Measurements from ENCODE around the gene CIB1. TPM values are rescaled to one million over a fixed set of nuclear protein-coding genes. Genes with fewer than 3 reads are reported as not detected.
A peak's percentile ranks its signal among the peaks of the same experiment; 100 is the strongest.

Gene CIB1
- total RNA-seq, 4 donors from 2014 or later, result 27.5 to 48.1 (median 37.8) TPM

DNA sequence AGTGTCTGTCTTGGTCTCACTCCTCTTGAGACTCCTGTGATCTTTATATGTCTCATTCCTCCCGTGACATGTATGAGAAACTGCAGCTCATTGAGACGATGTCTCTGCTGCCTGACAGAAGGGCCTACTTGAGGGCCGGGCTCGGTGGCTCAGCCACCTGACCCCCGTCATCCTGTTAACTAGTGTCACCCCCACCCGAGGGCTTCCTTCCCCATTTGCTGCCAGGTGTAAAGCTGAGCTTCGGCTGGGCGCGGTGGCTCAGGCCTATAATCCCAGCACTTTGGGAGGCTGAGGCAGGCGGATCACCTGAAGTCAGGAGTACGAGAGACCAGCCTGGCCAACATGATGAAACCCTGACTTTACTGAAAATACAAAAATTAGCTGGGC, 19.9 kb downstream of the CIB1 start:
- no peak for DNase-seq (ENCODE audit: low spot score in 2 of 2)
- Histone ChIP-seq H3K4me1 (peaks cover 0 to 41% (median 28%) of the 10 kb centered on the region in 4 donors), H3K36me3 (peaks cover 0 to 33% (median 9%) of the 10 kb centered on the region in 3 donors), H3K9me3 (no peaks in the 10 kb centered on the region), H3K4me3 (no peak overlapping the region), H3K27me3 (no peaks in the 10 kb centered on the region), H3K27ac (peak overlapping the region in 2 of 4 donors; percentile 30 to 72)
- TF ChIP-seq, protein P1, sequence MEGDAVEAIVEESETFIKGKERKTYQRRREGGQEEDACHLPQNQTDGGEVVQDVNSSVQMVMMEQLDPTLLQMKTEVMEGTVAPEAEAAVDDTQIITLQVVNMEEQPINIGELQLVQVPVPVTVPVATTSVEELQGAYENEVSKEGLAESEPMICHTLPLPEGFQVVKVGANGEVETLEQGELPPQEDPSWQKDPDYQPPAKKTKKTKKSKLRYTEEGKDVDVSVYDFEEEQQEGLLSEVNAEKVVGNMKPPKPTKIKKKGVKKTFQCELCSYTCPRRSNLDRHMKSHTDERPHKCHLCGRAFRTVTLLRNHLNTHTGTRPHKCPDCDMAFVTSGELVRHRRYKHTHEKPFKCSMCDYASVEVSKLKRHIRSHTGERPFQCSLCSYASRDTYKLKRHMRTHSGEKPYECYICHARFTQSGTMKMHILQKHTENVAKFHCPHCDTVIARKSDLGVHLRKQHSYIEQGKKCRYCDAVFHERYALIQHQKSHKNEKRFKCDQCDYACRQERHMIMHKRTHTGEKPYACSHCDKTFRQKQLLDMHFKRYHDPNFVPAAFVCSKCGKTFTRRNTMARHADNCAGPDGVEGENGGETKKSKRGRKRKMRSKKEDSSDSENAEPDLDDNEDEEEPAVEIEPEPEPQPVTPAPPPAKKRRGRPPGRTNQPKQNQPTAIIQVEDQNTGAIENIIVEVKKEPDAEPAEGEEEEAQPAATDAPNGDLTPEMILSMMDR (IDR thresholded peaks at IDR 0.05), result no peak
- TF ChIP-seq EP300 (IDR thresholded peaks at IDR 0.05), result no peak
- no peak for TF ChIP-seq POLR2A (IDR thresholded peaks at IDR 0.05)
- WGBS, 2 donors, result 81 to 92% methylated on average over 6 to 11 of the region's 11 CpGs

DNA sequence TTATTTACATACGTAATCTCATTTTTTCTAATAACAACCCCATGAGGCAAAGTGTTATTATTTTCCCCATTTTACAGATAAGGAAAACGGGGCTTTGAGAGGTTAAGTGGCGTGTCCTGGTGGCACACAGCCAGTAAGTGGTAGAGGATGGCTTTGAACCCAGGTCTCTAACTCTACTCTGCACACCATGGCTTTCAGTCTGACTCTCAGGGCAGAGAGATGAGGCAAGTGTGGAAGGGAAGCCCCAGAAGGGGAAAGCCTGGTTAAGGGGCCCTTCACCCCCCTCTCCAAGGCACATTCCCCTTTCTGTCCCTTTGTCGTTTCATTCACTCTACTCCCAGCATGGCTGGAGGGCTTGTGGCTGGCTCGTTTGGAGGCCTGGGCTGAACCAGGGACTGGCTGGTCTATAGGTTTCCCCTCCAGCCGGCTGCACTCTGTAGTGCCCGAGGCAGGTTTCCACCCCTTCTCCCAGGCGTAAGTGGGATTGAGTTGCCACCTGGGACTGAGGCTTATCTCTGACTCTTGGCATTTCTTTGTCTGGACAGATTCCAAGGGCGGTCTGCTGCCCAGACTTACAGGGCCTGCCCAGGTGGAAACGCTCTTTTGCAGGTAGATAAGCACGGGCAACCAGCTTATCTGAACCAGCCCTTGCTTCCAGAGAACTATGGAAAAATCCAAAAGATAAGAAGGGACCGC, 20.5 kb downstream of the CIB1 start:
- Histone ChIP-seq H3K9me3 (no peaks in the 10 kb centered on the region), H3K27me3 (no peaks in the 10 kb centered on the region), H3K27ac (peak overlapping the region in 2 of 4 donors; percentile 30 to 72), H3K4me1 (peaks cover 0 to 41% (median 27%) of the 10 kb centered on the region in 4 donors), H3K36me3 (peaks cover 0 to 29% (median 9%) of the 10 kb centered on the region in 3 donors), H3K4me3 (no peak overlapping the region)
- TF ChIP-seq EP300 (IDR thresholded peaks at IDR 0.05), result no peak
- TF ChIP-seq, protein P1 (IDR thresholded peaks at IDR 0.05), result no peak
- no peak for TF ChIP-seq POLR2A (IDR thresholded peaks at IDR 0.05)
- DNase-seq (ENCODE audit: low spot score in 2 of 2), result no peak
- 72 to 77% methylated on average over 12 of the region's 12 CpGs for WGBS, 2 donors

DNA sequence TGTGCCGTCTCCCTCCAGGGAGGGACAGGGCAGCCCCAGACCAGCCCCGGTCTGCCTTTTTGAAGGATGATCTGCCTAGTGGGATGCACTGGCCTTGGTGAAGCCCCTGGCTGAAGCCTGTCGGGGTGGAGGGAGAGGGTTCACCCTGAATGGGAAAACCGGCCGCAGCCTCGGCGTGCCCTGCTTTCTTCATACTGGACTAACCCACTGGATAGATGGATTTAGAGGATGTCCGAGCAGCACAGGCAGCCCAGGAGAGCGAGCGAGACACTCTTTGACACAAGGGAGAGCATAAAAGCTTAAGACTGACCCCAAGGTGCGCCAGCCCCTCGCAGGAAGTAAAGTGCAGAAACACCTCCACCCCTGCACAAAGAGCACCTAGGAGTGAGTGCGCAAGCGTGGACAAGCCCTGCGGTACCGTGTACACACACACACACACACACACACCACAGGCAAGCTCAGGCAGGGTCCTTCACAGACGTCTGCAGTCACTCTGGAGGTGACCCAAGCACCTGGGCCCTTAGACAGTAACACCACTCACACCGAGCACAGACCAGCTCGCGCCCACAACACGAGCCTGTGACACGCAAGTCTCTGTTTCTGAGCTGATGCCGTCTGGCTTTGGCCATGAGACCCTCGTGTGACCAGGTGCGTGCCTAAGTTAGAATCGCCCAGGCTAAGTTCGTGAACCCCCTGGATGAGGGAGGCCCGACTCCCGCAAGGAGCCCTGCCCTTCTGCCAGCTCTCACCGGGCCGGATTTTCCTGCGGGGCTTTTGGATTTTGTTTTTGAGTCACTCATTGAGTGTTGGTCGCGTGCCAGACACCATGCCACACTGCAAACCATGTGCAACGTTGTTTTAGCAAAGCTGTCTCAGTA, 21.3 kb downstream of the CIB1 start:
- WGBS, 2 donors, result 76 to 77% methylated on average over 31 to 35 of the region's 35 CpGs
- TF ChIP-seq POLR2A (IDR thresholded peaks at IDR 0.05), result no peak
- TF ChIP-seq, protein P1 (IDR thresholded peaks at IDR 0.05), result no peak
- no peak for TF ChIP-seq EP300 (IDR thresholded peaks at IDR 0.05)
- H3K4me1 ChIP-seq, result peaks cover 0 to 41% (median 27%) of the 10 kb centered on the region in 4 donors

DNA sequence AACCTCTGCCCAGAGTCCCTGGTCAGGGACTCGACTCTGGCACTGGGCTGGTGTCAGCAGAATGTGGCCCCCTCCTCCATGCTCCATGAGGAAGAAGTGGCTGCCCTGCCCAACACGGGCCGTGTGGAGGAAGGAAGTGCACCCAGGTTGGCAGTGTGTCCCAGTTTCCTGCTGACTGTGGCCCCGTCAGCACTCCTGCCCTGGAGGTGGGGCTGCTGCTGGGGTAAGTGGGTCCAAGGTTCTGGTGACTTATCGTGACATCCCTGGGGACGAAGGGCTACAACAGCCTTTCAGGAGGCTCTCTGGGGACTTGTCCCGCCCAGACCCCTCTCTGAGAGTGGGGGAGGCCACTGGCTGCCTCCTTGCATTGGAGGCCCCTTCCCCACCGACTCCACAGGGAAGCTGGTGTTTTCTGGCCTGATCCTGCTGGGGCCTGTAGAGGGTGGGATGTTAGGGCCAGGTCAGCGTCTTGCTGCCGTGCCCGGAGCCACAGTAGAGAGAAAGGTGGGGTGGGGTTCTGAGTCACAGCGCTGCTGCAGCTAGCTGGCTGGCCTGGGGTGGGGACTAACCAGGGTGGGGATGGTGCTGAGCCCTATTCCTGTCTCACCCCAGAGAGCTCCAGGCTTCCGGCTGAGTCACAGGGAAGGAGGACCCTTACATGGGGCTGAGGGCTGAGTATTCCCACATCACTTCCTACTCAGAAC, 22.1 kb downstream of the CIB1 start:
- Histone ChIP-seq H3K36me3 (peaks cover 0 to 26% (median 0%) of the 10 kb centered on the region in 3 donors), H3K4me1 (peaks cover 0 to 41% (median 29%) of the 10 kb centered on the region in 4 donors), H3K27me3 (no peaks in the 10 kb centered on the region), H3K9me3 (no peaks in the 10 kb centered on the region), H3K4me3 (no peak overlapping the region), H3K27ac (peak overlapping the region in 3 of 4 donors; percentile 68 to 72 (median 70))
- no peak for DNase-seq (ENCODE audit: low spot score in 2 of 2)
- 51 to 60% methylated on average over 11 to 12 of the region's 13 CpGs for WGBS, 2 donors
- no peak for TF ChIP-seq EP300 (IDR thresholded peaks at IDR 0.05)
- TF ChIP-seq, protein P1 (IDR thresholded peaks at IDR 0.05), result no peak
- TF ChIP-seq POLR2A (IDR thresholded peaks at IDR 0.05), result no peak

More for the DNA sequence above, 21.3 kb downstream of the CIB1 start:
- no peak overlapping the region for H3K4me3 ChIP-seq
- H3K27me3 ChIP-seq, result no peaks in the 10 kb centered on the region
- H3K36me3 ChIP-seq, result peaks cover 0 to 24% (median 2%) of the 10 kb centered on the region in 3 donors
- H3K9me3 ChIP-seq, result no peaks in the 10 kb centered on the region
- H3K27ac ChIP-seq, result peak overlapping the region in 3 of 4 donors; percentile 60 to 72 (median 68)
- DNase-seq (ENCODE audit: low spot score in 2 of 2), result no peak
